Stimulated activated CD4-positive, alpha-beta T cell treated with anti-CD3 and anti-CD28 coated beads, Interleukin-2, amount 100 ng/mL, for 24 hours (primary cell): ENCODE results near the gene RAB11FIP4.

ENCODE experiments used
- DNase-seq, 2 donors: peaks; one replicate each; pipeline ENCODE4 v3.0.0-alpha.2; 2020

The RAB11FIP4 gene

DNA sequence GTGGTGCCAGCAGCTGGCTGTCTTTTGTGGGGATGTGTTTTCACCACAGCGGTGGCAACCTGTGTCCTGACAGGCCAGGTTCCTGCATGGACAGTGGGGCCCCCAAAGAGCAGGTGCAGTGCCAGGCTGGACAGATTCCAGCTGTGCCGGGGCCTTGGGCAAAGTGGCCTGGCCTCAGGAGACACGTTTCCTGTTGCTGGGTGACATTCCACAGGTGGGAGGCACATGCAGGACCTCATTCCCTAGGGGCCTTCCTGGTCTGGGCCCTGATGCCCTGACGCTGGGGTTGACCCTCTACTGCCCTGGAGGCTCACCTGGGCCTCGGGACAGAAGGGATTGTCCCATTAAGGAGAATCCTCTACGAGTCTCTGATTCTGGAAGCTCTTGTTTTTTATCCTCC lies 182.4 kb downstream of the RAB11FIP4 start:
- no peak for DNase-seq

DNA sequence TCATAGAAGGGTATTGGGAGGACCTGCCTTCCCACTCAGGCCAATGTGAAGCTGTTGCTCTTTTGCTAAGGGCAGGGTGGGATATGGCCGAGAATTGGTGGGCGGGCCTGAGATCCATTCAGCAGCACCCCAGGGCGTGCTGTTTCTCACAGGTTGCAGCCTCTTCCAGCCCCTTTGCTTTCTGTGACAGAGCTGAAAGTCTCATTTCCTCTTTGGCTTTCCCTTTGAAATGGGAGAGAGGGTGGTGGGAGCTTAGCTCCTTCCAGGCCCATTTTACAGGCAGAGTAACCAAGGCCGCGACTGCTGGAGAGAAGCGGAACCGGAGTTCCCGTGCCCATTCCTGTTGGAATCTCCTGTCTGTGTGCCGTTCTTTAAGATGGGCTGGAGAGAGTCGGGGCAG lies 183.0 kb downstream of the RAB11FIP4 start:
- DNase-seq: no peak

DNA sequence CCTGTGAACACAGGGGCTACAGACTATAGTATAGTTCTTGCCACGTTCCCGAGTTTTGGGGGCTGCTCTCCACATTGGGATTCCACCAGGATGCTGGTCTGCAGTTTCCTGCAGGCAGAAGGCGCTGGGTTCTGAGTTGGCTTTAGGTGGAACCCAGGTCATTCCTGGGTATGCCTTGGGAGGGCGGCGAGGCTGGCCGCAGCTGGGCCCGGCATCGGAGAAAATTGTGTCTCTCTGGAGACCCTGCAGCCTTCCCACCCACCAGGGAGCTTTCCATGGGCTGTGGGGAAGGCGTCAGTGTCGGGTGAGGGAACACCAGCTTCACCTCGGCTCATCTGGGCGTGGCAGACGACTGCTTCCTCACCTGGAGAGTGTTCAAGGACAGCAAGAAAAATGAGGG lies 183.6 kb downstream of the RAB11FIP4 start:
- no peak for DNase-seq

DNA sequence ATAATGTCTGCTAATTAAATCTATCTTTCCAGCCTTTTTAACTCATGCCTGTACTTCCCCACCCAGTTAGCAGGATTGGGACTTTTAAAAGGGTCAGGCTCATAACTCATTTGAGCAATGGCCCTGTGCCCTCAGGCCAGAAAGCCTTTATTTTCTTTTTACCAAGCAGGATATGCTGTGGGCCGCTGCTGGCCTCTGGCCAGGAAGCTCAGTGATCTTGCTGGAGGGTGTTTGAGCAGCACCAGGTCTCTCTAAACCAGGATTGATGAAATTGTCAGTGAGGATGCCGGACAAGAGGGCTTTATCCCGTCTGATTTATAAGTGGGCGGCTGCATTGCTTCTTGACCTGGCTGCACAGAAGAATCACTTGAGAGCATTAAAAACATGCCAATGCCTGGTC lies 187.8 kb downstream of the RAB11FIP4 start:
- no peak for DNase-seq

DNA sequence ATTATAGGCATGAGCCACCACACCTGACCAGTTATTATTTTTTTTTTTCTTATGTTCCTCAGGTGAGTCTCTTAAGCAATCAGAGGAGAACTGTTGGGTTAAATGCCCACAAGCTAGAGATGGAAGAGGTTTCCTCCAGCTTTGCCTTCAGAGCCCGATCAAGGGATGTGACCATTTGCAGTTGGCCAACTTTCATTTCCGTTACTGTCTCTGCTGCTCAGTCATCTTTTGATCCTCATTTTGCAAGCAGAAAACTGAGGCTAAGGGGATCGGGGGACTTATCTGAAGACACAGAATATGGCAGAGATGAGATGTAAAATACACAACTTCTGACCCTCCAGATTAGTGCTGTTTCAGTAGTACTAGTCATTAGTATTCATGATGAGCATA lies 188.8 kb downstream of the RAB11FIP4 start:
- DNase-seq: no peak

DNA sequence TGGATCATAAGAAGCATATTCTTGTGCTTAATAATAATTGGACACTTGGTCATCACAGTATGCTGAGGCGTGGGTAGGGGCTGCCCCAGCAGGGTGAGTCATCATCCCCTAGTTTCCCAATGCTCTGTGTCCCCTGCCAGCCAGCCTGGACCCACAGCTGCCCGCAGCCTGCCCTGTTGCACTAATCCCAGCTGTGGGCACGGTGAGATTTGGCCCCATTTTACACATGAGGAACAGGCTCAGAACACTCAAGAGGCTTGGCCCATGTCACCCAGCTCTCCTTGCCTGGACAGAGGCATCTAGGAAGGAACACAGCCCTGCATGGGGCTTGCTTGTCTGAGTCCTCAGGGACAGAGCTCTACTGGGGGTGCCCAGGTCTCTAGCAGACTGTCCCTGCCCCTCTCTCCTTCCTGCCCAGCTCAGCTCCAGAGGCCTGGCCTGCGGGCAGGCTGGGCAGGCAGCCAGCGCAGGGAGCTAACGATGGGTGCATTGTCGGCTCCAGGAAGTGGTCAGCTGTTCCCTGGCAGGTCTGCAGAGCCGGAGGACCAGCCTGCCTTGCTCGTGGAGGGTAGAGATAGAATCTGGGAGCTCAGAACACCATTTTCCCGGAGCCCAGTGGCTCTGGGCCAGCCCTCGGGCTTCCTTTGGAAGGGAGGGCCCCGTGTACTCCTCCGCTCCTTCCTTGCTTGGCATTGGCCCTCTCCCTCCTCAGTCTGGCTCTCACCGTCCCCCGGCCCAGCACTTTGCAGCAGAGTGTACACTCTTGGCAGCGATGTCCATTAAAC lies 189.4 kb downstream of the RAB11FIP4 start:
- DNase-seq: no peak

DNA sequence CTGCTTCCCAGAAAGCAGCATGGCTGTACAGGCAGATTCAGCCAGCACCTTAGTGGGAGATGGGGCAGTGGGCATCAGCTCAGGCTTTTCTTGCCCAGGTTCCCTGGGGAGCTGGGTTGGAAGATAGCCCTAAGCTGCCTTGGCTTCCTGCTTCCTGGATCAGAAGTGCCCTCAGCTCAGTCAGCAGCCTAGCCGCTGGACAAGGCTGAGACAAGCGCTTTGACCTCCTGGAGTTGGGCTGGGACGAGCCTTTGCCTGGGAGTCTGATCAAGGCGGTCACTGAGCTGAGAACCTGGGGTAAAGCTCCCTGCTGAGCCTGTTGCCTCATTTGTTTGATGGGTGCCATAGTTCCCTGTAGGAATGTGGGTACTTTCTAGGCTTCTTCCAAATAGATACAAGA lies 190.0 kb downstream of the RAB11FIP4 start:
- DNase-seq: no peak

DNA sequence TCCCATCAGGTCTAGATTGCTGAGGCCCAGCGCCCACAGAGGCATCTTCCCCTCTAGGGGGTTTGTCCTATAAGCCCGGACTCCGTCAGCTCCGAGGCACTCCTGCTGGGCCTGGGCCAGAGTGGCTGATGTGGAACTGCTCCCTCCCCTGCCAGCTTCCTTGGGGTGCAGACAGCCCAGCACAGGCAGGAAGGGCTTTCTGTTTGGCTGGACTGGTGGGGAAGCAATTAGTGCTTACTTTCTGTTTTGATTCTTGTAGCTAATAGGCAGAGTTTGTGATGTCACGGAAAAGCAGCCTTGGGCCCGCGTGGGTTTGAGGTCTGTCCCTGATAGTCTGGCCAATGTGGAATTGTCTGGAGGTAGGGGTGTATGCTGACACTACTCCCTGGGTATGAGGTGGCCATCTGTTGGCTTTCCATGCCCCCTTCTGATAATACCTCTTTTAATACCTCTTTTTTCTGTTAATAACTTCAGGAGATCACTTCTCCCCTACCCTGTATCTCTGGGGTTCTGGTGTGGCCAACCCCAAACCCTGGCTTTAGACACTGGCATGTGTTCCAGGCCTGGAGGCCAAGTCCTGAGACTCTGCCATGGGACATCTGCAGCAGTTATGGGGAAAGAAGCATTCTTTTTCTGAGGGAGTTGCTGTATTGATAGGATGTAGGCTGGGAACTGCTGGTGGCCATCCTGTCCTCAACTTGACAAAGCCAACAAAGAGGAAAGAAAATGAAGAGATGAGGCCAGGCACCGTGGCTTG lies 190.9 kb downstream of the RAB11FIP4 start:
- DNase-seq: peak in 1 of 2 donors; percentile 5

DNA sequence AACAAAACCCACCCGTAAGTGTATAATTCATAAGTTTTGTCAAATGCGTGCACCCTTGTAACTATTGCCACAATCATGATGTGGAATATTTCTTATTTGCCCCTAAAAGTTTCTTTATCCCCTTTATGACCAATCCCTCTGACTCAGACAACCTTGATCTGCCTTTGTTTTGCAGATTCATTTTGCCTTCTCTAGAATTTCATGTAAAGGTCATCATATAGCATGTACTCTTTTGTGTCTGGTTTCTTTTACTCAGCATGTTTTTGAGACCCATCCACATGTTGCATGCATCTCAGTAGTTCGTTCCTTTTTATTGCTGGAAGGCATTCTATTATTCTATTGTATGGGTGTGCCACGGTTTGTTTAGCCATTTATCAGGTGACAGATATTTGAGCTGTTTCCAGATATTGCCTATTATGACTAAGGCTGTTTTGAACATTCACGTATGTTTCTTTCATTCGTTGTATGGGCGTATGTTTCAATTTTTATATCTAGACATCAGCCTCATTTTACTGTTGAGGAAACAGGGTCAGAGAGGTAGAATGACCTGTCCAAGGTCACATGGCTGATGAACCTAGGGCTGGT lies 192.4 kb downstream of the RAB11FIP4 start:
- no peak for DNase-seq

DNA sequence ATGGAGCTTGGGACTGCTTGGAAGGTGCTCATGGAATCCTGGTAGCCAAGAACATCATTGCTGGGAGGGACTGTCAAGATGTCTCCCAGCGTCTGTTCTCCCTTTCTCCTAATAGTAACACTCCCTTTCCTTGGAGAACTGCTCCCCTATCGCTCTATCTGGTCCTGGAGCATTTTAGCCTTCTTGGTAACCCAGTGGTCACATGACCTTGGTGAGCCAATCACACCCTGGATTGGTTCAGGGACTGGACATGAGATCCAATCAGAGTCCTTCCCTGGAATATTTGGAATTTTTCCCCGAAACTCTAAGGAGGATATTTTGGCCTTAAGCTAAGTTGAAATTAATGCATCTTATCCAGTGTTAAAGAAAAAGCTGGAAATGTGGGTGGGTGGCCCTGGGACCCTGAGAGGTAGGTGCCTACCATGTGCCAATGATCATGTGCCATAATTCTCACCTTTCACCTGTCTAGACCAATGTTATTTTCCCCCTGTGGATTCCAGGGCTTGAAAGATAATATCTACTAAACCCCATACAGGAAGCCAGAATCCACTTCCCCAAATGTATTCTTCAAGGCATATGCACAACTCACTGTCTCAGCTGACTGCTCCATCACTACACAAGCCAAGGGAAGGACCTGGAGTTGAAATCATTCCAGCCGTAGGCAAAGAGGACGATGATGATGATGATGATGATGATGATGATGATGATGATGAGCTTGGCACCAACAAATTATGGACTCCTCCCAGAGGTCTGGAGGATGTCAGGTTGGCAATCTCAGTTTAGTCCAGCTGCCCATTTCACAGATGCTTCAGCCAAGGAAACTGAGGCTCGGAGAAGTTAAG lies 193.2 kb downstream of the RAB11FIP4 start:
- no peak for DNase-seq

DNA sequence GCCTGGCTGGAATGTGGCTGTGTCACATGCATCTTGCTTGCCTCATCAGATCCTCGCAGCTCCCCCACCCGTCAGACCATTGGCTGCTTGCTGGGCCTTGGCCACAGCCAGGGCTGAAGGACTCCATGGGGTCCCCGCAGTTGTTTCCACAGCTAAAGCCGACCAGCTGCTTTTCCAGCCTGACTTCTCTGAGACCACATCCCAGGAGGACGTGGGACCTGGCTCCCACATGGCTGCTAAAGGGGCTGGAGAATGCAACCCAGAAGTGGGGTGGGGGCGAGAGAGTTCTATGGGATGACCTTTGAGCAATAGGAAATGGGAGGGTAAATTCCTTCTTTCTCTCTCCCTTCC lies 193.8 kb downstream of the RAB11FIP4 start:
- DNase-seq: no peak

DNA sequence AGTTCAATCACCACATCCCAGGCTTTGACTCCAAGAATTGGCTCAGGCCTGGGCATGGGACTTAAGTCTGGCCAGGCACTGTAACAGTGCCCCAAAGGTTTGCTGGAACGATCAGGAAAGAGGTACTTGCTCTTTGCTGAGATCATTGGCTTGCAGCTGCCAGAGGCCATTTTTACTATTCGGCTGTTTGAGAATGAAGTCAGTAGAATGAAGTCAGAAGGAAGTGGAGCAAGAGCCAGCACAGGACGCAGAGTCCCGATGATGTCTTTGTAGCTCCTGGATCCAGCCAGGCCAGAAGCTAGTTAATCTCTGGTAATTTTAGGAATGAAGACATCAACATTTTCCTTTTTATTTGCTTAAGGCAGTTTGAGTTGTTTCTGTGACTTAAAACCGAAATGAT lies 195.5 kb downstream of the RAB11FIP4 start:
- DNase-seq: no peak

DNA sequence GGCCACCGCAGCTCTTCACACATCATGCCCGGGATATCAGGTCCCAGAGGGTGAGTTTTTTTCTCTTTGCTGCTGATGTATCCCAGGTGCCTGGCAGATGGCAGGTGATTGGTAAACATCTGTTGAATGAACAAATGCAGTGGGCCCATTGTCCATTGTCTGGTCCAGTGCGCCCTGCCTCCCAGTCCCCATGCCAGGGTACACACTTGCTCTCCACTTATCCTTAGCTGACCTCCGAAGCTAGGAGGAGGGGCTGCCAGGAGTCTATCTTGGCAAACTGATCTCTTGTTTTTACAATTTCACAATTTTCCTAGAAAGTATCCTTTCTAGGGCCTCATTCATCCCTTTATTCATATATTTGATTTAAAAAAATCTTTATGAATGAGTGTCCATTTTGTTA lies 196.0 kb downstream of the RAB11FIP4 start:
- no peak for DNase-seq
